Ascending aorta (tissue), 2 donors: ENCODE measurements around the gene SPRY4. TPM values are rescaled to one million over a fixed set of nuclear protein-coding genes. Genes with fewer than 3 reads are reported as not detected.

ENCODE experiments used
- DNase-seq, 2 donors: peaks; one replicate each; pipeline ENCODE4 v3.0.0-alpha.2; 2019; ENCODE audit warnings: low spot score in 2 of 2
- H3K27ac ChIP-seq, 2 donors: fragments of 200-600 bp; sonication (generic); one replicate each; pipeline ENCODE4 v1.5.1; 2016 to 2017; ENCODE audit warnings: mild to moderate bottlenecking in 1 of 2
- H3K27me3 ChIP-seq: fragments of 200-600 bp; sonication (generic); one replicate; pipeline ENCODE4 v1.5.1; 2017
- H3K36me3 ChIP-seq, 2 donors: fragments of 200-600 bp; sonication (generic); one replicate each; pipeline ENCODE4 v1.5.1; 2016
- H3K4me1 ChIP-seq, 2 donors: fragments of 200-600 bp; sonication (generic); one replicate each; pipeline ENCODE4 v1.5.1; 2016 to 2017; ENCODE audit warnings: mild to moderate bottlenecking in 1 of 2
- H3K4me3 ChIP-seq, 2 donors: fragments of 200-600 bp; sonication (generic); one replicate each; pipeline ENCODE4 v1.5.1; 2016 to 2017; ENCODE audit warnings: mild to moderate bottlenecking in 1 of 2
- H3K9me3 ChIP-seq, 2 donors: fragments of 200-600 bp; sonication (generic); one replicate each; pipeline ENCODE4 v1.5.1; 2016
- intact Hi-C: fragments of 100-400 bp; cut with DNase I; formaldehyde crosslinking; loops from one replicate; pipeline ENCODE4 v1.15.1; 2023
- total RNA-seq: library from RNA; depleted of rRNA; stranded (reverse); fragments of >200 nt; gene quantifications from one replicate; pipeline ENCODE4 v1.1.0, GENCODE V29; 2016
- TF ChIP-seq, protein P1 (sequence below), 3 experiments: fragments of 200-600 bp in 2 of 3; fragments of 450-650 bp in 1 of 3; sonication (generic) in 2 of 3; IDR thresholded peaks; one replicate each; pipeline ENCODE4 v1.5.1; 2016 to 2019; ENCODE audit warnings: antibody characterized with exemption in 3 of 3, mild to moderate bottlenecking in 1 of 3, moderate library complexity in 1 of 3

The SPRY4 gene
- total RNA-seq, 1 donor from 2014 or later: 111 TPM

- Histone ChIP-seq H3K9me3 (no peaks in the 10 kb centered on the region), H3K4me1 (peaks cover 3 to 21% of the 10 kb centered on the region in 2 donors), H3K4me3 (peak overlapping the region; percentile 83 to 90), H3K36me3 (peaks cover 0 to 5% of the 10 kb centered on the region in 2 donors), H3K27ac (peak overlapping the region; percentile 96 to 98), H3K27me3 (no peaks in the 10 kb centered on the region)
- TF ChIP-seq, protein P1, sequence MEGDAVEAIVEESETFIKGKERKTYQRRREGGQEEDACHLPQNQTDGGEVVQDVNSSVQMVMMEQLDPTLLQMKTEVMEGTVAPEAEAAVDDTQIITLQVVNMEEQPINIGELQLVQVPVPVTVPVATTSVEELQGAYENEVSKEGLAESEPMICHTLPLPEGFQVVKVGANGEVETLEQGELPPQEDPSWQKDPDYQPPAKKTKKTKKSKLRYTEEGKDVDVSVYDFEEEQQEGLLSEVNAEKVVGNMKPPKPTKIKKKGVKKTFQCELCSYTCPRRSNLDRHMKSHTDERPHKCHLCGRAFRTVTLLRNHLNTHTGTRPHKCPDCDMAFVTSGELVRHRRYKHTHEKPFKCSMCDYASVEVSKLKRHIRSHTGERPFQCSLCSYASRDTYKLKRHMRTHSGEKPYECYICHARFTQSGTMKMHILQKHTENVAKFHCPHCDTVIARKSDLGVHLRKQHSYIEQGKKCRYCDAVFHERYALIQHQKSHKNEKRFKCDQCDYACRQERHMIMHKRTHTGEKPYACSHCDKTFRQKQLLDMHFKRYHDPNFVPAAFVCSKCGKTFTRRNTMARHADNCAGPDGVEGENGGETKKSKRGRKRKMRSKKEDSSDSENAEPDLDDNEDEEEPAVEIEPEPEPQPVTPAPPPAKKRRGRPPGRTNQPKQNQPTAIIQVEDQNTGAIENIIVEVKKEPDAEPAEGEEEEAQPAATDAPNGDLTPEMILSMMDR (IDR thresholded peaks at IDR 0.05): no peak
- intact Hi-C loops: loop anchor here (2.0 to 5.0 kb wide), 4 partner anchors 36 to 171 kb away; no protein-coding TSS in a partner anchor
- no peak for DNase-seq
Measured at GRCh38 chr5:142323480-142324135, 1.2 kb downstream of the SPRY4 start.

DNA sequence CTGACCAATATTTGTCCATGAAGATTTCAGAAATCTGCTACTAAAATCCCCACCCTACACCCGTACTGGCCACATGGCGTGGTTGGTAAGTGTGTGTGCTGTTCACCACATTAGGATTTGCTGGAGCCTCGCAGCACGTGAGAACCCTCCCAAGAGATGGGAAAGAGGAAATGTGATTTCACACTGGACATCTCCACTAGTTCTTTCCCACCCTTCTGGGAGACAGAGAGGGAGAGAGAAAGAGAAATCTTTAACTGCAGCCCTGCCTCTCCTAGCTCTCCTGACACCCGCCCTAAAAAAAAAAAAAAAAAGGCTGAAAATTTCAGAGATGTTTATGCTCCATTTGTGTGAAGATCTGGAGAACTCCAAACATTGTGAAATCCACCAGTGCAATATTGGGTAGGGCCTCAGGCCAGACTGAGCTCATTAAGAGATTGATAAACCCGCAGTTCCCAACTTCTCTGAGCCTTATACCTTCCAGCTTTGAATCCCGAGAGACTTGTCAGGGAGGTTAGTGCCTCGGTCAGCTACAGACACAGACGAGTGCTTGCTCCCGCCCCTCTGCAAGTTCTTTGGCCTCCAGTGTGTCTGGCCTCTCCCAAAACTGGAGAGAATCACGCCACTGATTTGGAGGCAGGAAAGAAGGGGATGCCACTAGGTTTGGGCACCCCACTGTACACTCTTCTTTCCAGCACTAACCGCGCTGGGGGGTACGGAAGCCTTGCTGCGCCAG is 1.9 kb downstream of the SPRY4 start:
- intact Hi-C loops: loop anchor here (5.0 kb wide), 2 partner anchors 36 to 171 kb away; no protein-coding TSS in a partner anchor
- peaks cover 3 to 28% of the 10 kb centered on the region in 2 donors for H3K4me1 ChIP-seq
- H3K4me3 ChIP-seq: peak overlapping the region; percentile 83 to 90
- peaks cover 0 to 5% of the 10 kb centered on the region in 2 donors for H3K36me3 ChIP-seq
- H3K27ac ChIP-seq: peak overlapping the region; percentile 96 to 98
- H3K27me3 ChIP-seq: no peaks in the 10 kb centered on the region
- TF ChIP-seq, protein P1 (IDR thresholded peaks at IDR 0.05): no peak
- H3K9me3 ChIP-seq: no peaks in the 10 kb centered on the region
- no peak for DNase-seq

- H3K36me3 ChIP-seq: peaks cover 0 to 5% of the 10 kb centered on the region in 2 donors
- peaks cover 3 to 32% of the 10 kb centered on the region in 2 donors for H3K4me1 ChIP-seq
- peak overlapping the region; percentile 96 to 98 for H3K27ac ChIP-seq
- DNase-seq: no peak
- H3K9me3 ChIP-seq: no peaks in the 10 kb centered on the region
- TF ChIP-seq, protein P1 (IDR thresholded peaks at IDR 0.05): no peak
- intact Hi-C loops: loop anchor here (5.0 kb wide), 2 partner anchors 35 to 170 kb away; no protein-coding TSS in a partner anchor
- H3K27me3 ChIP-seq: no peaks in the 10 kb centered on the region
- H3K4me3 ChIP-seq: peak overlapping the region; percentile 83 to 90
Measured at GRCh38 chr5:142322403-142322746, 2.4 kb downstream of the SPRY4 start.

GRCh38 chr5:142320851-142321560 is 3.8 kb downstream of the SPRY4 start:
- peak overlapping the region; percentile 41 to 83 for H3K4me3 ChIP-seq
- TF ChIP-seq, protein P1 (IDR thresholded peaks at IDR 0.05): no peak
- intact Hi-C loops: loop anchor here (5.0 kb wide), 2 partner anchors 34 to 169 kb away; no protein-coding TSS in a partner anchor

GRCh38 chr5:142320430-142320738 is 4.4 kb downstream of the SPRY4 start:
- TF ChIP-seq, protein P1 (IDR thresholded peaks at IDR 0.05): no peak
- H3K9me3 ChIP-seq: no peaks in the 10 kb centered on the region
- no peak for DNase-seq
- H3K4me3 ChIP-seq: peak overlapping the region; percentile 41 to 83
- intact Hi-C loops: loop anchor here (5.0 kb wide), 2 partner anchors 33 to 168 kb away; no protein-coding TSS in a partner anchor
- peak overlapping the region; percentile 63 to 96 for H3K27ac ChIP-seq
- peaks cover 0 to 5% of the 10 kb centered on the region in 2 donors for H3K36me3 ChIP-seq
- H3K27me3 ChIP-seq: no peaks in the 10 kb centered on the region
- H3K4me1 ChIP-seq: peaks cover 4 to 46% of the 10 kb centered on the region in 2 donors

More at GRCh38 chr5:142320851-142321560, 3.8 kb downstream of the SPRY4 start:
- peaks cover 0 to 42% of the 10 kb centered on the region in 2 donors for H3K4me1 ChIP-seq
- no peaks in the 10 kb centered on the region for H3K27me3 ChIP-seq
- H3K9me3 ChIP-seq: no peaks in the 10 kb centered on the region
- H3K36me3 ChIP-seq: peaks cover 0 to 5% of the 10 kb centered on the region in 2 donors
- H3K27ac ChIP-seq: peak overlapping the region; percentile 63 to 96
- no peak for DNase-seq
